GM12892 (cell line): Measurements from ENCODE around the gene USP47.

Experiments used
- POLR2A ChIP-seq: IDR thresholded peaks from 2 replicates; pipeline ENCODE4 v1.6.1; 2011; ENCODE audit warnings: low read depth, low read length, control low read depth
- POLR2AphosphoS5 ChIP-seq: IDR thresholded peaks from 2 replicates; pipeline ENCODE4 v1.6.1; 2011; ENCODE audit warnings: low read depth, low read length, control low read depth
- TAF1 ChIP-seq: IDR thresholded peaks from 2 replicates; pipeline ENCODE4 v1.6.1; 2011; ENCODE audit warnings: low read depth, mild to moderate bottlenecking, control low read depth, low read length, borderline replicate concordance

- no peak for TF ChIP-seq POLR2A
- no peak for TF ChIP-seq TAF1
- TF ChIP-seq POLR2AphosphoS5: no peak
These were observed 121.3 kb downstream of the USP47 start for GRCh38 chr11:11963067-11963466.
